Prostate gland (tissue), 2 donors: Measurements from ENCODE around the gene PLIN5.

Experiments
- CTCF ChIP-seq, 4 experiments: fragments of 200-600 bp in 2 of 4; fragments of 450-650 bp in 2 of 4; sonication (generic) in 2 of 4; IDR thresholded peaks; 1 replicate in 3 of 4; 2 replicates in 1 of 4; pipeline ENCODE4 v1.5.1; 2016 to 2019; ENCODE audit warnings: antibody characterized with exemption in 4 of 4, mild to moderate bottlenecking in 2 of 4, moderate library complexity in 2 of 4
- POLR2A ChIP-seq: fragments of 450-650 bp; IDR thresholded peaks from one replicate; pipeline ENCODE4 v1.6.1; 2016; ENCODE audit warnings: antibody characterized with exemption, mild to moderate bottlenecking

- no peak for TF ChIP-seq CTCF (IDR thresholded peaks at IDR 0.05)
- no peak for TF ChIP-seq POLR2A
Measured at GRCh38 chr19:4516199-4516938, 18.7 kb downstream of the PLIN5 start.
